Mammary epithelial cell (primary cell): ENCODE measurements around the gene NTM.

Experiments
- EZH2 ChIP-seq: IDR thresholded peaks from 2 replicates; pipeline ENCODE4 v1.6.1; 2012; ENCODE audit warnings: low read length, inconsistent platforms, borderline replicate concordance
- TF ChIP-seq, protein P1 (sequence below), 2 donors: IDR thresholded peaks in 1 of 2; conservative IDR thresholded peaks in 1 of 2; 2 replicates each; pipeline ENCODE4 v1.5.1; 2011 to 2012; ENCODE audit warnings: inconsistent platforms in 2 of 2, low read length in 2 of 2, mild to moderate bottlenecking in 2 of 2, control low read depth in 1 of 2, low read depth in 1 of 2; ENCODE audit not compliant: insufficient read depth in 1 of 2; ENCODE audit errors: extremely low read depth in 1 of 2

DNA sequence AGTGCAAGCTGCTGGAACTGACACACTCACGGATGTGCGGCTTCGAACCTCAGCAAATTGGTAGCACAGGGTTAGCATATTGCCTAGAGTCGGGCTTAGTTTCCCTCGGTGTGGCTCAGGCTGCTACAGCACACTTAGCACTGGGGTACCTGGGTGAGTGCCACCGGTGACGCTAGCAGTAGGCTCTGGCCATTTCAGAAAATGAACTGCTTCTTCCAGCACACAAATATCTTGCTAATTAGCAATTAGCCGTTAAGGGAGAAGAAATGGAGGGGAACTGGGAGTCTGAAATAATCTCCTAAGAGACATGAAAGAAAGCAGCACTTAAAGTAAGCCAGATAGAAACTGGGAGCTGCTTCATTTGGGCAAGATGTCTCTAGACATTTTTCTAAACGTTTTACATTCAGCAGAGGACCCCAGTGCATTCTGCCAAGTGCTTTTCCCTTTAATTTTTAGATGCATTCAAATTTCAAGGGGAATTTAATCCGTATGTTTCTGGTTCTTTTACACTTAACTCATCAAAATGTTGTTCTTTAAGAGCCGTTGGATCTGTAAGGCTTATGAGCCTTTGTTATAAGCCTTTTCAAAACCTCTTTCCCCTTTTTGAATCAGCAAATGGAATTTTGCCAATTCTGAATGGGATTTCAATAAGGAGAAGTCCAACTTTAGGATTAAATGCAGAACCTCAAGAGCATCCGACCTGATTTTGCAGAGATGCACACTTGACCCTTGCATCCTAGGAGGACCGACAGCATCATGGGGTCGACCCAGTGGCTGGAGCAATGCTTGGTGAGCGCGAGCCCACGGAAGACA lies 708.1 kb downstream of the NTM start:
- TF ChIP-seq EZH2, result no peak
- TF ChIP-seq, protein P1, sequence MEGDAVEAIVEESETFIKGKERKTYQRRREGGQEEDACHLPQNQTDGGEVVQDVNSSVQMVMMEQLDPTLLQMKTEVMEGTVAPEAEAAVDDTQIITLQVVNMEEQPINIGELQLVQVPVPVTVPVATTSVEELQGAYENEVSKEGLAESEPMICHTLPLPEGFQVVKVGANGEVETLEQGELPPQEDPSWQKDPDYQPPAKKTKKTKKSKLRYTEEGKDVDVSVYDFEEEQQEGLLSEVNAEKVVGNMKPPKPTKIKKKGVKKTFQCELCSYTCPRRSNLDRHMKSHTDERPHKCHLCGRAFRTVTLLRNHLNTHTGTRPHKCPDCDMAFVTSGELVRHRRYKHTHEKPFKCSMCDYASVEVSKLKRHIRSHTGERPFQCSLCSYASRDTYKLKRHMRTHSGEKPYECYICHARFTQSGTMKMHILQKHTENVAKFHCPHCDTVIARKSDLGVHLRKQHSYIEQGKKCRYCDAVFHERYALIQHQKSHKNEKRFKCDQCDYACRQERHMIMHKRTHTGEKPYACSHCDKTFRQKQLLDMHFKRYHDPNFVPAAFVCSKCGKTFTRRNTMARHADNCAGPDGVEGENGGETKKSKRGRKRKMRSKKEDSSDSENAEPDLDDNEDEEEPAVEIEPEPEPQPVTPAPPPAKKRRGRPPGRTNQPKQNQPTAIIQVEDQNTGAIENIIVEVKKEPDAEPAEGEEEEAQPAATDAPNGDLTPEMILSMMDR (conservative IDR thresholded peaks at IDR 0.05 in 1 of 2, IDR thresholded peaks at IDR 0.05 in 1 of 2; ENCODE audit: extremely low read depth in 1 of 2, insufficient read depth in 1 of 2, low read depth in 1 of 2, low read length in 2 of 2), result no peak
